Neural progenitor cell (in vitro differentiated cells): ENCODE measurements around the gene DLL4. TPM values are rescaled to one million over a fixed set of nuclear protein-coding genes. Genes with fewer than 3 reads are reported as not detected.

Experiments used
- DNase-seq: peaks from one replicate; pipeline ENCODE4 v3.0.0-alpha.2; 2016; ENCODE audit warnings: low spot score
- H2AFZ ChIP-seq: fragments of 200-600 bp; sonication (generic); replicated peaks from 2 replicates; pipeline ENCODE4 v1.6.1; 2016; ENCODE audit warnings: antibody characterized with exemption
- H3F3A ChIP-seq: fragments of 200-600 bp; sonication (generic); 2 replicates; pipeline ENCODE4 v1.6.1; 2016; ENCODE audit warnings: antibody characterized with exemption, low read depth
- H3K27ac ChIP-seq: fragments of 200-600 bp; sonication (generic); 2 replicates; pipeline ENCODE4 v1.5.1; 2016; ENCODE audit warnings: mild to moderate bottlenecking
- H3K27me3 ChIP-seq: fragments of 200-600 bp; sonication (generic); 2 replicates; pipeline ENCODE4 v1.6.1; 2016; ENCODE audit warnings: mild to moderate bottlenecking, moderate library complexity
- H3K36me3 ChIP-seq: fragments of 200-600 bp; sonication (generic); 2 replicates; pipeline ENCODE4 v1.5.1; 2016
- H3K4me1 ChIP-seq: fragments of 200-600 bp; sonication (generic); 2 replicates; pipeline ENCODE4 v1.6.1; 2016; ENCODE audit warnings: mixed run types
- H3K4me2 ChIP-seq: fragments of 200-600 bp; sonication (generic); 2 replicates; pipeline ENCODE4 v1.6.1; 2016
- H3K4me3 ChIP-seq: fragments of 200-600 bp; sonication (generic); 2 replicates; pipeline ENCODE4 v1.5.1; 2016
- H3K79me2 ChIP-seq: fragments of 200-600 bp; sonication (generic); 2 replicates; pipeline ENCODE4 v1.6.1; 2016; ENCODE audit warnings: low read depth
- H3K9ac ChIP-seq: fragments of 200-600 bp; sonication (generic); 2 replicates; pipeline ENCODE4 v1.6.1; 2016
- H3K9me3 ChIP-seq: fragments of 200-600 bp; sonication (generic); 2 replicates; pipeline ENCODE4 v1.5.1; 2016; ENCODE audit warnings: low read depth
- H4K20me1 ChIP-seq: fragments of 200-600 bp; sonication (generic); 2 replicates; pipeline ENCODE4 v1.6.1; 2016; ENCODE audit warnings: low read depth
- H3K27ac Mint-ChIP-seq: 3 replicates; pipeline ENCODE4 v1.8.0; 2021; ENCODE audit warnings: mixed read lengths
- H3K27me3 Mint-ChIP-seq: 2 replicates; pipeline ENCODE4 v1.8.0; 2022; ENCODE audit warnings: low read depth, mild to moderate bottlenecking, inconsistent platforms, moderate library complexity, mixed read lengths; ENCODE audit not compliant: insufficient read depth
- H3K36me3 Mint-ChIP-seq: 3 replicates; pipeline ENCODE4 v1.8.0; 2021; ENCODE audit warnings: mixed read lengths
- H3K4me1 Mint-ChIP-seq: 3 replicates; pipeline ENCODE4 v1.8.0; 2021; ENCODE audit warnings: mixed read lengths
- H3K4me3 Mint-ChIP-seq: 3 replicates; pipeline ENCODE4 v1.8.0; 2021; ENCODE audit warnings: mild to moderate bottlenecking, moderate library complexity, mixed read lengths
- H3K9me3 Mint-ChIP-seq: 3 replicates; pipeline ENCODE4 v1.8.0; 2020; ENCODE audit warnings: mixed read lengths
- EZH2 ChIP-seq: fragments of 200-600 bp; sonication (generic); IDR thresholded peaks from 2 replicates; pipeline ENCODE4 v1.6.1; 2017; ENCODE audit warnings: antibody characterized with exemption, mild to moderate bottlenecking, moderate library complexity
- EZH2phosphoT487 ChIP-seq: fragments of 200-600 bp; sonication (generic); IDR thresholded peaks from 2 replicates; pipeline ENCODE4 v1.6.1; 2017; ENCODE audit warnings: antibody characterized with exemption
- total RNA-seq: library from RNA; depleted of rRNA; stranded (reverse); fragments of >200 nt; gene quantifications from 2 replicates; pipeline ENCODE4 v1.2.3, GENCODE V29; 2015; ENCODE audit warnings: low replicate concordance
- TF ChIP-seq, protein P1 (sequence below): fragments of 200-600 bp; sonication (generic); IDR thresholded peaks from 2 replicates; pipeline ENCODE4 v1.5.1; 2017; ENCODE audit warnings: antibody characterized with exemption, mild to moderate bottlenecking

Gene DLL4
- total RNA-seq, 1 donor from 2014 or later: not detected

DNA sequence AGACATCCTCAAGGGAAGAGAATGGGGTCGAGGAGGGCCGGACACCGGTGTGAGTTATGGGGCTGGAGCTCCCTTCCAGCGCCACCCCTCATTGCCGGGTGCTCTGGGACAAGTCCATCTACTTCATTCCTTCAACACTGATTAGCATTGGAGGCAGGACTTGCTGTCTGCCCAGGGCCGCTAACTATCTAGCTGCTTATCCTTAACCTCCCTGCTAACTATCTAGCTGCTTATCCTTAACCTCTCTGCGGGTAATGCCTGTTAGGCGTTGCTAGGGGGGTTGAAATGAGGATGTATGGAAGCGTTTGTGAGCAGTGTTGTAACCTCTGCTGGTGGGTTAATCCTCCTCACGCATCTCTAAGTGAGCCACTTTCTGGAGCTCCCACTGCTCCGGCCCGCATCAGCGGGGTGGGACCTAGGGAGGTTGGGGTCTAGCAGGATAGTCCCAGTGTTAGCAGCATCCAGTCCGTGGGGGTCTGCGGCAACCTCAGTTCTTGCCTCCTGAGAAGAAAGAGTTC, 13.3 kb downstream of the DLL4 start:
- peak; percentile 39 for TF ChIP-seq EZH2
- TF ChIP-seq EZH2phosphoT487: no peak
- Histone ChIP-seq H4K20me1 (no peaks in the 10 kb centered on the region), H3K4me1 (peaks cover 13% of the 10 kb centered on the region), H3K79me2 (no peaks in the 10 kb centered on the region), H3K9me3 (no peaks in the 10 kb centered on the region), H3F3A (peaks cover 23% of the 10 kb centered on the region), H3K4me3 (peak overlapping the region; percentile 50), H3K9ac (no peak overlapping the region), H3K4me2 (peak overlapping the region; percentile 85), H3K27me3 (peaks cover 43% of the 10 kb centered on the region), H2AFZ (peak overlapping the region; percentile 100), H3K27ac (no peak overlapping the region), H3K36me3 (no peaks in the 10 kb centered on the region)
- Mint-ChIP-seq H3K27me3 (peaks cover 15% of the 10 kb centered on the region), H3K27ac (no peak overlapping the region), H3K4me1 (peaks cover 24% of the 10 kb centered on the region), H3K4me3 (peak overlapping the region; percentile 82), H3K9me3 (no peaks in the 10 kb centered on the region), H3K36me3 (no peaks in the 10 kb centered on the region)
- DNase-seq: no peak

DNA sequence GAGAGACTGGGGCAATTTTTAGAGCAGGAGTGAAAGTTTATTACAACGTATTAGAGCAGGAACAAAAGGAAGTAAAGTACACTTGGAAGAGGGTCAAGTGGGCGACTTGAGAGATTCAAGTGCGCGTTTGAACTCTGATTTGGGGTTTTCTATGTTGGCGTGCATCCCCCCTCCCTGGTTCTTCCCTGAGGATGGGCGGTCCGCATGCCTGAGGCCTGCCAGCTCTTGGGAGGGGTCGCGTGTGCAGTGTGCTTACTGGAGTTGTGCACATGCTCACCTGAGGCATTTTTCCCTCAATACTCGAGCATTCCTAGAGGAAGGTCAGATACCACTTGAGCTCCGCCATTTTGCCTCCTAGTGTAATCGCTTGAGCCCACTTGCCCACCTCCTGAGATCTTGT, 13.7 kb downstream of the DLL4 start:
- peak overlapping the region; percentile 85 for H3K4me2 ChIP-seq
- H3K79me2 ChIP-seq: no peaks in the 10 kb centered on the region
- H3K27ac Mint-ChIP-seq: no peak overlapping the region
- H3K27ac ChIP-seq: no peak overlapping the region
- no peaks in the 10 kb centered on the region for H3K9me3 ChIP-seq
- no peak for TF ChIP-seq EZH2
- TF ChIP-seq EZH2phosphoT487: no peak
- TF ChIP-seq, protein P1, sequence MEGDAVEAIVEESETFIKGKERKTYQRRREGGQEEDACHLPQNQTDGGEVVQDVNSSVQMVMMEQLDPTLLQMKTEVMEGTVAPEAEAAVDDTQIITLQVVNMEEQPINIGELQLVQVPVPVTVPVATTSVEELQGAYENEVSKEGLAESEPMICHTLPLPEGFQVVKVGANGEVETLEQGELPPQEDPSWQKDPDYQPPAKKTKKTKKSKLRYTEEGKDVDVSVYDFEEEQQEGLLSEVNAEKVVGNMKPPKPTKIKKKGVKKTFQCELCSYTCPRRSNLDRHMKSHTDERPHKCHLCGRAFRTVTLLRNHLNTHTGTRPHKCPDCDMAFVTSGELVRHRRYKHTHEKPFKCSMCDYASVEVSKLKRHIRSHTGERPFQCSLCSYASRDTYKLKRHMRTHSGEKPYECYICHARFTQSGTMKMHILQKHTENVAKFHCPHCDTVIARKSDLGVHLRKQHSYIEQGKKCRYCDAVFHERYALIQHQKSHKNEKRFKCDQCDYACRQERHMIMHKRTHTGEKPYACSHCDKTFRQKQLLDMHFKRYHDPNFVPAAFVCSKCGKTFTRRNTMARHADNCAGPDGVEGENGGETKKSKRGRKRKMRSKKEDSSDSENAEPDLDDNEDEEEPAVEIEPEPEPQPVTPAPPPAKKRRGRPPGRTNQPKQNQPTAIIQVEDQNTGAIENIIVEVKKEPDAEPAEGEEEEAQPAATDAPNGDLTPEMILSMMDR: no peak
- H3K36me3 ChIP-seq: no peaks in the 10 kb centered on the region
- no peak for DNase-seq
- H3K9me3 Mint-ChIP-seq: no peaks in the 10 kb centered on the region
- H3F3A ChIP-seq: peaks cover 23% of the 10 kb centered on the region
- peaks cover 13% of the 10 kb centered on the region for H3K4me1 ChIP-seq
- H3K27me3 Mint-ChIP-seq: peaks cover 15% of the 10 kb centered on the region
- no peak overlapping the region for H3K4me3 ChIP-seq
- no peak overlapping the region for H3K9ac ChIP-seq
- H4K20me1 ChIP-seq: no peaks in the 10 kb centered on the region
- peaks cover 43% of the 10 kb centered on the region for H3K27me3 ChIP-seq
- H3K4me1 Mint-ChIP-seq: peaks cover 23% of the 10 kb centered on the region
- peak overlapping the region; percentile 82 for H3K4me3 Mint-ChIP-seq
- H2AFZ ChIP-seq: no peak overlapping the region
- no peaks in the 10 kb centered on the region for H3K36me3 Mint-ChIP-seq

DNA sequence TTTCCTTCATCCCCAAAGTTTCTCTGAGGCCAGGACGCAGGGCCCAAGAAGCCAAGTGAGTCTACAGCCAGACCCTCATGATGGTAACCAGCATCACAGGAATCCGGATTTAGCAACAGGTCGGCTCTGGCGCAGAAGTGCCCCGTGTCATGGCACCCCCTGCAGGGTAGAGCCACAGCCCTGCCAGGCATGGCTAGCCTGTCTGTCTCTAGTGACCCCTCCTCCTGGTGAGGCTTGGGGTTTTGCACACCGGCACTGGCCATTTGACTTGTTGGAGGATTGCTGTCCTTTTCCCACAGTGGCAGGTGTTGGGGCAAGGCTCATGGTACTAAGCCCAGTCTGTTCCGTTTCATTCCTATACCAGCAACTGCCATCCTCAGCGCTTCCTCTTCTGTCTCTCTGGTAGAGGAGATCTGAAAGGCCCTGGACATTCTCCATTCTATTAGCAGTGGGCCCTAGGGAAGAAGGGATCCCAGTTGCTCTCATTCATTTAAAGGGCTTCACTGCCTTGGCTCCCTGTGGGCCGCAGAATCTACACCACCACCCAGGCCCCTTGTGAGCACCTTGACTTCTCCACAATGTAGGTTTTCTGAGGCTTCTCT, 14.7 kb downstream of the DLL4 start:
- Mint-ChIP-seq H3K4me1 (peaks cover 23% of the 10 kb centered on the region), H3K27ac (no peak overlapping the region), H3K36me3 (no peaks in the 10 kb centered on the region), H3K27me3 (peaks cover 18% of the 10 kb centered on the region), H3K9me3 (no peaks in the 10 kb centered on the region), H3K4me3 (no peak overlapping the region)
- no peak overlapping the region for H3K4me3 ChIP-seq
- no peaks in the 10 kb centered on the region for H3K9me3 ChIP-seq
- no peak overlapping the region for H3K4me2 ChIP-seq
- H3K4me1 ChIP-seq: peaks cover 13% of the 10 kb centered on the region
- H3K27ac ChIP-seq: no peak overlapping the region
- H4K20me1 ChIP-seq: no peaks in the 10 kb centered on the region
- TF ChIP-seq EZH2 (no peak), EZH2phosphoT487 (no peak)
- TF ChIP-seq, protein P1: no peak
- no peaks in the 10 kb centered on the region for H3K36me3 ChIP-seq
- peaks cover 23% of the 10 kb centered on the region for H3F3A ChIP-seq
- H3K27me3 ChIP-seq: peaks cover 43% of the 10 kb centered on the region
- no peak for DNase-seq
- H3K9ac ChIP-seq: no peak overlapping the region
- H3K79me2 ChIP-seq: no peaks in the 10 kb centered on the region
- H2AFZ ChIP-seq: no peak overlapping the region
